Esophagus squamous epithelium (tissue), 5 donors: ENCODE data around the gene TPM4. TPM values are rescaled to one million over a fixed set of nuclear protein-coding genes. Genes with fewer than 3 reads are reported as not detected.
"Not testable (repeated sequence)": the region's sequence is repeated elsewhere in the genome, so short reads cannot be mapped to it uniquely, and the experiment has no call there.

ENCODE experiments used
- DNase-seq: peaks from one replicate; lab custom pipeline; 2025; lab: John Stamatoyannopoulos, UW
- H3K27ac ChIP-seq, 4 donors: fragments of 200-600 bp; sonication (generic); one replicate each; pipeline ENCODE4 v1.5.1; 2016 to 2019; ENCODE audit warnings: mild to moderate bottlenecking in 1 of 4
- H3K27me3 ChIP-seq, 4 donors: fragments of 200-600 bp; sonication (generic); 1 replicate in 3 of 4; 2 replicates in 1 of 4; pipeline versions ENCODE4 v1.5.1 to v1.6.0; 2017 to 2021; ENCODE audit warnings: antibody characterized with exemption in 1 of 4
- H3K36me3 ChIP-seq, 3 donors: fragments of 200-600 bp; sonication (generic); one replicate each; pipeline ENCODE4 v1.5.1; 2016 to 2019
- H3K4me1 ChIP-seq, 3 donors: fragments of 200-600 bp; sonication (generic); one replicate each; pipeline ENCODE4 v1.5.1; 2017 to 2019
- H3K4me3 ChIP-seq, 4 donors: fragments of 200-600 bp; sonication (generic); 1 replicate in 3 of 4; 2 replicates in 1 of 4; pipeline ENCODE4 v1.5.1; 2016 to 2019; ENCODE audit warnings: mild to moderate bottlenecking in 2 of 4, moderate library complexity in 1 of 4
- H3K9me3 ChIP-seq, 3 donors: fragments of 200-600 bp; sonication (generic); one replicate each; pipeline ENCODE4 v1.5.1; 2016 to 2019
- CTCF ChIP-seq, 6 experiments: fragments of 450-650 bp in 4 of 6; fragments of 200-600 bp in 2 of 6; sonication (generic) in 2 of 6; IDR thresholded peaks; one replicate each; pipeline ENCODE4 v1.5.1; 2016 to 2019; ENCODE audit warnings: antibody characterized with exemption in 6 of 6, mild to moderate bottlenecking in 4 of 6, moderate library complexity in 4 of 6
- POLR2A ChIP-seq, 4 donors: fragments of 450-650 bp; IDR thresholded peaks; one replicate each; pipeline ENCODE4 v1.6.1; 2017; ENCODE audit warnings: antibody characterized with exemption in 4 of 4, mild to moderate bottlenecking in 4 of 4, moderate library complexity in 3 of 4
- WGBS, 2 donors: methylation state at CpG; one replicate each; pipeline ENCODE4 v1.1.5; 2018; 5-methylcytosine and 5-hydroxymethylcytosine counted together
- intact Hi-C: fragments of 100-400 bp; cut with DNase I; formaldehyde crosslinking; loops from one replicate; pipeline ENCODE4 v1.15.0; 2022
- total RNA-seq, 4 donors: library from RNA; depleted of rRNA; stranded (reverse); fragments of >200 nt; gene quantifications; one replicate each; pipeline ENCODE4 v1.1.0, GENCODE V29; 2016
- donor health status: DM: yes; HTN: yes; CAD: no.

The TPM4 gene
- total RNA-seq, 4 donors from 2014 or later, result 307 to 577 (median 369) TPM

- Histone ChIP-seq H3K4me3 (no peak overlapping the region), H3K36me3 (peaks cover 59 to 99% (median 81%) of the 10 kb centered on the region in 3 donors), H3K4me1 (peaks cover 0 to 47% (median 27%) of the 10 kb centered on the region in 3 donors), H3K27me3 (no peaks in the 10 kb centered on the region), H3K9me3 (no peaks in the 10 kb centered on the region), H3K27ac (peak overlapping the region in 3 of 4 donors; percentile 70 to 81 (median 81))
- intact Hi-C loops, result no loop called here
- TF ChIP-seq POLR2A (IDR thresholded peaks at IDR 0.05) (no peak), CTCF (IDR thresholded peaks at IDR 0.05) (no peak)
- no peak for DNase-seq
- WGBS, 2 donors, result 62 to 75% methylated on average over 8 to 10 of the region's 10 CpGs
These were observed 18.2 kb downstream of the TPM4 start for GRCh38 chr19:16094360-16095070.

- TF ChIP-seq POLR2A (IDR thresholded peaks at IDR 0.05), result no peak
- no peak for TF ChIP-seq CTCF (IDR thresholded peaks at IDR 0.05)
- DNase-seq, result no peak
- Histone ChIP-seq H3K27me3 (no peaks in the 10 kb centered on the region), H3K4me3 (no peak overlapping the region), H3K27ac (peak overlapping the region; percentile 36 to 81 (median 76)), H3K4me1 (peaks cover 0 to 47% (median 27%) of the 10 kb centered on the region in 3 donors), H3K36me3 (peaks cover 58 to 99% (median 76%) of the 10 kb centered on the region in 3 donors), H3K9me3 (no peaks in the 10 kb centered on the region)
- WGBS, 2 donors, result 73 to 80% methylated on average over 12 to 13 of the region's 13 CpGs
- intact Hi-C loops, result no loop called here
These were observed 18.8 kb downstream of the TPM4 start for GRCh38 chr19:16095071-16095571.

GRCh38 chr19:16096280-16096855 is 20.1 kb downstream of the TPM4 start:
- Histone ChIP-seq H3K4me3 (no peak overlapping the region), H3K36me3 (peaks cover 56 to 99% (median 75%) of the 10 kb centered on the region in 3 donors), H3K9me3 (no peaks in the 10 kb centered on the region), H3K4me1 (peaks cover 0 to 47% (median 27%) of the 10 kb centered on the region in 3 donors), H3K27ac (peak overlapping the region; percentile 23 to 81 (median 78)), H3K27me3 (no peaks in the 10 kb centered on the region)
- DNase-seq, result no peak
- intact Hi-C loops, result no loop called here
- TF ChIP-seq POLR2A (IDR thresholded peaks at IDR 0.05) (no peak), CTCF (IDR thresholded peaks at IDR 0.05) (no peak)
- 62 to 65% methylated on average over 10 of the region's 10 CpGs for WGBS, 2 donors

- no peak overlapping the region for H3K4me3 ChIP-seq
- peaks cover 50 to 99% (median 72%) of the 10 kb centered on the region in 3 donors for H3K36me3 ChIP-seq
- H3K27ac ChIP-seq, result peak overlapping the region; percentile 60 to 81 (median 78)
- TF ChIP-seq CTCF (IDR thresholded peaks at IDR 0.05), result no peak
- peaks cover 0 to 47% (median 25%) of the 10 kb centered on the region in 3 donors for H3K4me1 ChIP-seq
- no peak for DNase-seq
- no peaks in the 10 kb centered on the region for H3K27me3 ChIP-seq
- intact Hi-C loops, result no loop called here
- no peaks in the 10 kb centered on the region for H3K9me3 ChIP-seq
- 85% methylated on average over 4 to 6 of the region's 6 CpGs for WGBS, 2 donors
These were observed 22.1 kb downstream of the TPM4 start for GRCh38 chr19:16098416-16098768.

- 87 to 90% methylated on average over 2 to 6 of the region's 6 CpGs for WGBS, 2 donors
- intact Hi-C loops, result no loop called here
- Histone ChIP-seq H3K4me1 (peaks cover 0 to 47% (median 22%) of the 10 kb centered on the region in 3 donors), H3K4me3 (no peak overlapping the region), H3K36me3 (peaks cover 46 to 99% (median 72%) of the 10 kb centered on the region in 3 donors), H3K9me3 (no peaks in the 10 kb centered on the region), H3K27me3 (no peaks in the 10 kb centered on the region), H3K27ac (peak overlapping the region in 3 of 4 donors; percentile 60 to 81 (median 81))
- TF ChIP-seq CTCF (IDR thresholded peaks at IDR 0.05), result no peak
- DNase-seq, result no peak
These were observed 22.5 kb downstream of the TPM4 start for GRCh38 chr19:16098821-16099220.

- DNase-seq, H3K4me3 ChIP-seq, H3K27me3 ChIP-seq, intact Hi-C loops, H3K9me3 ChIP-seq: not testable (repeated sequence)
- Histone ChIP-seq H3K36me3 (peaks cover 41 to 99% (median 68%) of the 10 kb centered on the region in 3 donors), H3K4me1 (peaks cover 0 to 45% (median 22%) of the 10 kb centered on the region in 3 donors), H3K27ac (peak overlapping the region in 2 of 4 donors; percentile 13 to 81)
- 80 to 95% methylated on average over 6 to 7 of the region's 8 CpGs for WGBS, 2 donors
These were observed 23.1 kb downstream of the TPM4 start for GRCh38 chr19:16099314-16099965.
